K562 (cell line): Measurements from ENCODE around the gene IL7R.

Experiments
- CTCF ChIP-seq, 3 experiments: IDR thresholded peaks in 2 of 3; conservative IDR thresholded peaks in 1 of 3; 2 replicates each; pipeline ENCODE4 v1.5.1; 2011 to 2012; ENCODE audit warnings: low read length in 3 of 3, mild to moderate bottlenecking in 3 of 3, control low read depth in 2 of 3, improper control_type of control experiment in 1 of 3, inconsistent platforms in 1 of 3, low read depth in 1 of 3, mixed read lengths in 1 of 3, moderate library complexity in 1 of 3; ENCODE audit not compliant: insufficient read depth in 2 of 3
- DNMT1 ChIP-seq: fragments of 450-650 bp; IDR thresholded peaks from 2 replicates; pipeline ENCODE4 v1.6.1; 2016; ENCODE audit warnings: antibody characterized with exemption, mild to moderate bottlenecking

GRCh38 chr5:35876454-35876853 is 19.8 kb downstream of the IL7R start:
- no peak for TF ChIP-seq CTCF (IDR thresholded peaks at IDR 0.05 in 2 of 3, conservative IDR thresholded peaks at IDR 0.05 in 1 of 3; ENCODE audit: insufficient read depth in 2 of 3, low read depth in 1 of 3, low read length in 3 of 3)
- no peak for TF ChIP-seq DNMT1
